HepG2 (cell line): Measurements from ENCODE around the gene CYTH2. TPM values are rescaled to one million over a fixed set of nuclear protein-coding genes. Genes with fewer than 3 reads are reported as not detected.

Experiments used
- ATAC-seq: fragments of 200-7000 bp; cut with Tn5 transposase; 3 replicates; pipeline ENCODE4 v1.9.1; 2020; ENCODE audit warnings: mild to moderate bottlenecking, moderate library complexity
- BruUV-seq: library from RNA; stranded (reverse); fragments of 400-500 nt; replicated peaks from 2 replicates; lab custom pipeline; 2021; lab: Mats Ljungman, UMichigan
- CTCF ChIA-PET: fragments of 300-600 bp; formaldehyde crosslinking; extraction: SDS; loops from one replicate; lab custom pipeline; 2021; ENCODE audit warnings: low total read pairs, inconsistent platforms, low intra/inter-chr PET ratio; lab: Yijun Ruan, JAX
- POLR2A ChIA-PET: fragments of 350-600 bp; sonication (Branson Sonifier 250); formaldehyde crosslinking; loops from one replicate; lab custom pipeline; 2020; ENCODE audit warnings: antibody characterized with exemption, inconsistent platforms; lab: Yijun Ruan, JAX
- DNase-seq: peaks from one replicate; pipeline ENCODE4 v3.0.0-alpha.2; 2015; ENCODE audit warnings: low spot score
- FAIRE-seq: peaks from 3 replicates; lab custom pipeline; 2011; peaks lifted over from hg19 to GRCh38; lab: Jason Lieb, UNC
- H2AFZ ChIP-seq: one replicate; pipeline ENCODE4 v1.6.1; 2011; ENCODE audit warnings: low read length, inconsistent platforms
- H3K27ac ChIP-seq: fragments of 300-600 bp; 3 replicates; pipeline ENCODE4 v1.8.0; 2011; ENCODE audit warnings: mixed run types, mild to moderate bottlenecking, mixed read lengths, low read length, inconsistent platforms; ENCODE audit not compliant: insufficient read depth; ENCODE audit errors: extremely low read length
- H3K27me3 ChIP-seq, 2 experiments: fragments of 200-600 bp in 1 of 2; 2 replicates in 1 of 2; 3 replicates in 1 of 2; pipeline versions ENCODE4 v1.6.0 to v1.8.0; 2011; ENCODE audit warnings: low read length in 2 of 2, mild to moderate bottlenecking in 2 of 2, moderate library complexity in 2 of 2, inconsistent platforms in 1 of 2; ENCODE audit not compliant: insufficient read depth in 2 of 2, control insufficient read depth in 1 of 2
- H3K36me3 ChIP-seq, 2 experiments: fragments of 200-600 bp in 1 of 2; replicated peaks in 1 of 2; 2 replicates in 1 of 2; 3 replicates in 1 of 2; pipeline versions ENCODE4 v1.5.1 to v1.8.0; 2011; ENCODE audit warnings: low read length in 2 of 2, inconsistent platforms in 1 of 2; ENCODE audit not compliant: insufficient read depth in 2 of 2, control insufficient read depth in 1 of 2
- H3K4me1 ChIP-seq: 2 replicates; pipeline ENCODE4 v1.5.1; 2012; ENCODE audit warnings: low read length, inconsistent platforms; ENCODE audit not compliant: insufficient read depth
- H3K4me2 ChIP-seq: 2 replicates; pipeline ENCODE4 v1.6.0; 2011; ENCODE audit warnings: low read depth, low read length, inconsistent platforms
- H3K4me3 ChIP-seq, 3 experiments: fragments of 200-600 bp in 1 of 3; sonication (generic), shearing (Covaris generic) in 1 of 3; replicated peaks in 1 of 3; 2 replicates each; pipeline ENCODE4 v1.5.1; 2011 to 2016; ENCODE audit warnings: low read length in 3 of 3, inconsistent platforms in 2 of 3, low read depth in 2 of 3, mild to moderate bottlenecking in 2 of 3, control low read depth in 1 of 3, mixed read lengths in 1 of 3; ENCODE audit not compliant: insufficient read depth in 1 of 3
- H3K79me2 ChIP-seq: one replicate; pipeline ENCODE4 v1.6.1; 2011; ENCODE audit warnings: low read length, inconsistent platforms; ENCODE audit not compliant: insufficient read depth
- H3K9ac ChIP-seq: 2 replicates; pipeline ENCODE4 v1.6.0; 2011; ENCODE audit warnings: mild to moderate bottlenecking, low read depth, low read length, inconsistent platforms; ENCODE audit not compliant: insufficient read depth
- H3K9me3 ChIP-seq: 2 replicates; pipeline ENCODE4 v1.5.1; 2012; ENCODE audit warnings: mild to moderate bottlenecking, low read length
- H4K20me1 ChIP-seq: 2 replicates; pipeline ENCODE4 v1.6.0; 2011; ENCODE audit warnings: inconsistent platforms, mild to moderate bottlenecking, low read length, moderate library complexity; ENCODE audit not compliant: insufficient read depth
- ARNT ChIP-seq: fragments of 450-650 bp; IDR thresholded peaks from 2 replicates; pipeline ENCODE4 v1.6.1; 2017
- ATF1 ChIP-seq: IDR thresholded peaks from 2 replicates; pipeline ENCODE4 v1.6.1; 2016; ENCODE audit warnings: mild to moderate bottlenecking, control low read depth
- BRCA1 ChIP-seq: sonication (generic); formaldehyde crosslinking; IDR thresholded peaks from 2 replicates; pipeline ENCODE4 v1.4.0; 2020; ENCODE audit warnings: missing genetic modification reagents
- CEBPG ChIP-seq: IDR thresholded peaks from 2 replicates; pipeline ENCODE4 v1.6.1; 2016
- CHD4 ChIP-seq: fragments of 200-600 bp; sonication (generic); IDR thresholded peaks from 2 replicates; pipeline ENCODE4 v1.7.0; 2017; ENCODE audit warnings: mild to moderate bottlenecking, low read length, borderline replicate concordance
- KAT2B ChIP-seq: fragments of 150-350 bp; IDR thresholded peaks from 2 replicates; pipeline ENCODE4 v1.6.1; 2014; ENCODE audit warnings: low read depth, low read length, borderline replicate concordance
- KMT2B ChIP-seq: IDR thresholded peaks from 2 replicates; pipeline ENCODE4 v1.6.1; 2016; ENCODE audit warnings: missing genetic modification reagents, missing compliant biosample characterization
- POLR2A ChIP-seq, 2 experiments: IDR thresholded peaks; 2 replicates each; pipeline ENCODE4 v1.6.1; 2011; ENCODE audit warnings: low read depth in 2 of 2, low read length in 2 of 2, mild to moderate bottlenecking in 1 of 2, moderate library complexity in 1 of 2; ENCODE audit not compliant: insufficient read depth in 1 of 2
- RXRA ChIP-seq: sonication (generic); formaldehyde crosslinking; IDR thresholded peaks from 2 replicates; pipeline ENCODE4 v1.5.1; 2020; ENCODE audit warnings: missing genetic modification reagents
- SOX6 ChIP-seq, 2 experiments: fragments of 450-650 bp in 1 of 2; sonication (generic) in 1 of 2; formaldehyde crosslinking in 1 of 2; IDR thresholded peaks; 2 replicates each; pipeline versions ENCODE4 v1.4.0 to v1.6.1; 2017 to 2020; ENCODE audit warnings: antibody characterized with exemption in 1 of 2, mild to moderate bottlenecking in 1 of 2, missing genetic modification reagents in 1 of 2
- ZNF10 ChIP-seq: sonication (generic); formaldehyde crosslinking; IDR thresholded peaks from 2 replicates; pipeline ENCODE4 v1.4.0; 2020; ENCODE audit warnings: mild to moderate bottlenecking, low read depth, missing genetic modification reagents, borderline replicate concordance
- ZNF557 ChIP-seq: sonication (generic); formaldehyde crosslinking; IDR thresholded peaks from 2 replicates; pipeline ENCODE4 v1.4.0; 2020; ENCODE audit warnings: missing genetic modification reagents
- ZNF589 ChIP-seq: sonication (generic); formaldehyde crosslinking; conservative IDR thresholded peaks from 2 replicates; pipeline ENCODE4 v1.8.0; 2022; ENCODE audit warnings: mild to moderate bottlenecking, moderate library complexity, missing genetic modification reagents
- ZNF605 ChIP-seq: sonication (generic); formaldehyde crosslinking; IDR thresholded peaks from 2 replicates; pipeline ENCODE4 v1.8.0; 2022; ENCODE audit warnings: mild to moderate bottlenecking, missing genetic modification reagents
- ZNF619 ChIP-seq: sonication (generic); formaldehyde crosslinking; IDR thresholded peaks from 2 replicates; pipeline ENCODE4 v1.4.0; 2020; ENCODE audit warnings: mild to moderate bottlenecking, missing genetic modification reagents
- ZNF850 ChIP-seq: sonication (generic); formaldehyde crosslinking; conservative IDR thresholded peaks from 2 replicates; pipeline ENCODE4 v1.9.0; 2021; ENCODE audit warnings: mild to moderate bottlenecking, missing genetic modification reagents
- ZSCAN29 ChIP-seq: sonication (generic); formaldehyde crosslinking; conservative IDR thresholded peaks from 2 replicates; pipeline ENCODE4 v1.4.0; 2020; ENCODE audit warnings: mild to moderate bottlenecking, missing genetic modification reagents
- WGBS: methylation state at CpG from one replicate; pipeline ENCODE4 v1.1.6; 2017; ENCODE audit warnings: low lambda C conversion rate; 5-methylcytosine and 5-hydroxymethylcytosine counted together
- in situ Hi-C: cut with HindIII; loops from 2 replicates; pipeline ENCODE4 v1.10.0; 2017; ENCODE audit warnings: low pct_unique_long_range_greater_than_20kb; ENCODE audit not compliant: extremely low pct_ligation_motif_present
- intact Hi-C: fragments of 100-400 bp; cut with micrococcal nuclease; formaldehyde crosslinking; loops from one replicate; pipeline ENCODE4 v1.10.0; 2022; ENCODE audit not compliant: unreplicated experiment
- polyA plus RNA-seq, 8 experiments: library from polyadenylated mRNA; depleted of rRNA in 3 of 8; stranded (reverse) in 7 of 8; unstranded in 1 of 8; fragments of >200 nt; fragmentation: Illumina TruSeq in 4 of 8; extraction: Trizol in 4 of 8; gene quantifications; 2 replicates each; pipeline versions ENCODE4 v1.2.1 to v1.2.3, GENCODE V29; 2011 to 2016; ENCODE audit warnings: low read depth in 4 of 8, missing spikeins in 1 of 8, mixed read lengths in 1 of 8; ENCODE audit not compliant: insufficient read depth in 1 of 8
- total RNA-seq, 5 experiments: library from RNA; depleted of rRNA; stranded (reverse); fragments of >200 nt; fragmentation: Illumina TruSeq; extraction: Trizol; gene quantifications; 2 replicates each; pipeline ENCODE4 v1.2.3, GENCODE V29; 2016; ENCODE audit warnings: low read depth in 1 of 5
- TF ChIP-seq, protein P1 (sequence below): IDR thresholded peaks from 2 replicates; pipeline ENCODE4 v1.6.1; 2016; ENCODE audit warnings: missing biosample characterization, missing genetic modification reagents, low read depth
- TF ChIP-seq, protein P2 (sequence below): sonication (generic); formaldehyde crosslinking; IDR thresholded peaks from 2 replicates; pipeline ENCODE4 v1.9.0; 2022; ENCODE audit warnings: missing genetic modification reagents, mild to moderate bottlenecking, borderline replicate concordance

CYTH2 gene
- total and polyA plus RNA-seq, 2 of the 13 experiments (the other 11 are each of a cell fraction or from before 2014, with no cell fraction given): 16.5 to 39.3 TPM

DNA sequence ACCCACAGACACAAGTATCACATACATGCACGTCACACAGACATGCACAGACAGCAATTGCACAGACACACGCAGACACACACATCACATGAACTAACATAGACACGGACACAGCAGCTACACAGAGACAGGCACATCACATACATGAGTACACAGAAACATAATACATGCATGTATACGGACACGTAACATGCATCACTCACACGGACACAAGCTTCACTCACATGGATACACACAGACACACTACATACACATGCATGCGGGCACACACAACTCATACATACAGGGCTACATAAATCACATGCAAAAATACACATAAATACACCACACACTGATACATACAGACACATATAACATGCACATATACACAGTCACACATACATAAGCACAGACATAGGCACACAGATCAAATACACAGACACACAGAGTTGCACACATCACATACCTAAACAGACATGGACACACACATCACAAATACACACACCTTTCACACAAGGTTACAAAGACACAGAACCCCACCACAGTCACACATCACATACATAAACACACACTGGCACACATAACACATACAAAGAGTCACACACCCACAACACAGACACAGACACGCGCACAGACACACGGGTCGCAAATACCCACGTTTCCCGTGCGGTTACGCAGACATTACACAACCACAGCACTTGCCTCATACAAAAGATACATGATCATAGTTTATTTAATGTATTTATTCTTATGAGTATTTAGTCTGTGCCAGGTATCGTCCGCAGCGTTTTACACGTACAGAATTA, 43.5 kb downstream of the CYTH2 start (continued):
- 0 out of 2 replicates have a peak, but pooled peaks have one; percentile 13 for TF ChIP-seq ZNF589 (CRISPR knock-in tag)
- TF ChIP-seq ARNT: no peak
- TF ChIP-seq CHD4: no peak

DNA sequence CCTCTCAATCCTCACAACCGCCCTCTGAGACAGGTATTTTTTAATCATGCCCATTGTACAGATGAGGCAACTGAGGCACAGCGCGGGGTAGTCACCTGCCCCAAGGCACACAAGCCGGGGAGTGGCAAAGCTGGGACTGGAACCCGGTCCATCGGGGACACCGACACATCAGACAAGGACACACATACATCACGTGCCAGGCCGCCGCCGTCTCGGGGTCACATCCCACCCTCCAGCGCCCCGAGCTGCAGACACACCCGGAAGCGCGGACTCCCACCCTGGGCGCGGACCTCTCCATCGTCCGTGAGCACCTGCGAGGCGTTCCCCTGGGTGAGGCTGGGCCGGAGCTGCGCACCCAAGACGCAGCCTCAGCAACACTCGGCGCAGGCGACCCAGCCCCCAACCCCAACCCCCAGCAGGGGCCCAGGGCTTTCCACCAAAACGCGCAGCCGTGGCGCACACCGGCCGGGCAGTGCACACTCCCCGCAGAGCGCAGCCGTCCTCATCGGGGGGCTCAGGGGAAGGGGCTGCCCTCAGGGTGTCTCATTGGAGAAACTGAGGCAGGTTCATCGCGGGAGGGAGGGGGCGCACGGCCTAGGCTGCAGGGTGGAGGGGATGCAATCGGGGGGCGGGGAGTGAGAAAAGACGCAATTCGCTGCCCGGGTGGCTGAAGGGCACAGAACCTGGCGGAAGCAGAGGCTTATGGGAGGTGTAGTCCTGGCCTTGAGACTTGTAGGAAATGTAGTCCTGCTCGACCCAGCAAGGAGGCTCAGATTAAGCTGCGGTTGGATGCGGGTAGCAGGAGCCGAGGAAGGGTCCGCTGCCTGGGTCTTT, 44.3 kb downstream of the CYTH2 start:
- BruUV-seq: no TSS peak
- H3K27ac ChIP-seq: no peak overlapping the region
- in situ Hi-C loops: no loop called here
- 0 out of 2 replicates have a peak, but pooled peaks have one; percentile 20 for TF ChIP-seq ZNF605 (CRISPR knock-in tag)
- TF ChIP-seq, protein P1, sequence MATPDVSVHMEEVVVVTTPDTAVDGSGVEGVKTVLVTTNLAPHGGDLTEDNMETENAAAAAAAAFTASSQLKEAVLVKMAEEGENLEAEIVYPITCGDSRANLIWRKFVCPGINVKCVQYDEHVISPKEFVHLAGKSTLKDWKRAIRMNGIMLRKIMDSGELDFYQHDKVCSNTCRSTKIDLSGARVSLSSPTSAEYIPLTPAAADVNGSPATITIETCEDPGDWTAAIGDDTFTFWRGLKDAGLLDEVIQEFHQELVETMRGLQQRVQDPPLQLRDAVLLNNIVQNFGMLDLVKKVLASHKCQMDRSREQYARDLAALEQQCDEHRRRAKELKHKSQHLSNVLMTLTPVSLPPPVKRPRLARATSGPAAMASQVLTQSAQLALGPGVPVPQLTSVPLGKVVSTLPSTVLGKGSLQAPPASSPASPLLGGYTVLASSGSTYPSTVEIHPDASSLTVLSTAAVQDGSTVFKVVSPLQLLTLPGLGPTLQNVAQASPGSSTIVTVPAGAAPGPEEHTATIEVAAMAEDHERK: no peak
- no peak for TF ChIP-seq BRCA1
- no peak for TF ChIP-seq KAT2B
- no peak for TF ChIP-seq POLR2A (IDR thresholded peaks at IDR 0.05; ENCODE audit: insufficient read depth in 1 of 2, low read depth in 2 of 2, low read length in 2 of 2)
- no peak for TF ChIP-seq ZNF10 (CRISPR knock-in tag)
- 0 out of 2 replicates have a peak, but pooled peaks have one; percentile 15 for TF ChIP-seq CEBPG (CRISPR knock-in tag)
- TF ChIP-seq ATF1 (CRISPR knock-in tag): no peak
- TF ChIP-seq, protein P2, sequence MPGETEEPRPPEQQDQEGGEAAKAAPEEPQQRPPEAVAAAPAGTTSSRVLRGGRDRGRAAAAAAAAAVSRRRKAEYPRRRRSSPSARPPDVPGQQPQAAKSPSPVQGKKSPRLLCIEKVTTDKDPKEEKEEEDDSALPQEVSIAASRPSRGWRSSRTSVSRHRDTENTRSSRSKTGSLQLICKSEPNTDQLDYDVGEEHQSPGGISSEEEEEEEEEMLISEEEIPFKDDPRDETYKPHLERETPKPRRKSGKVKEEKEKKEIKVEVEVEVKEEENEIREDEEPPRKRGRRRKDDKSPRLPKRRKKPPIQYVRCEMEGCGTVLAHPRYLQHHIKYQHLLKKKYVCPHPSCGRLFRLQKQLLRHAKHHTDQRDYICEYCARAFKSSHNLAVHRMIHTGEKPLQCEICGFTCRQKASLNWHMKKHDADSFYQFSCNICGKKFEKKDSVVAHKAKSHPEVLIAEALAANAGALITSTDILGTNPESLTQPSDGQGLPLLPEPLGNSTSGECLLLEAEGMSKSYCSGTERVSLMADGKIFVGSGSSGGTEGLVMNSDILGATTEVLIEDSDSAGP (CRISPR knock-in tag): no peak; the same call in 1 of the 2 replicates
- no peak for TF ChIP-seq ZNF557 (CRISPR knock-in tag)
- 0 out of 2 replicates have a peak, but pooled peaks have one; percentile 9 for TF ChIP-seq RXRA
- no peak for TF ChIP-seq SOX6 (IDR thresholded peaks at IDR 0.05)
- no peak for TF ChIP-seq SOX6 (CRISPR knock-in tag; IDR thresholded peaks at IDR 0.05)
- TF ChIP-seq ZNF850: no peak
- TF ChIP-seq KMT2B: no peak
- TF ChIP-seq ZNF619 (CRISPR knock-in tag): no peak
- no peak for TF ChIP-seq ZSCAN29

More for the DNA sequence above, 44.3 kb downstream of the CYTH2 start:
- DNase-seq (peak; percentile 58), FAIRE-seq (peak; percentile 81), ATAC-seq (peak; percentile 83)
- whole genome bisulfite sequencing: 6% methylated on average over 20 of the region's 54 CpGs
- Histone ChIP-seq H2AFZ (no peak overlapping the region), H3K36me3 (no peaks in the 10 kb centered on the region), H3K4me3 (peak overlapping the region; percentile 68 to 84 (median 72)), H3K4me1 (peaks cover 30% of the 10 kb centered on the region), H3K4me2 (peak overlapping the region; percentile 84), H4K20me1 (no peaks in the 10 kb centered on the region), H3K9ac (no peak overlapping the region), H3K27me3 (peaks cover 6 to 30% of the 10 kb centered on the region in 2 experiments; a peak in 4 of 5 replicates), H3K79me2 (no peaks in the 10 kb centered on the region), H3K9me3 (no peaks in the 10 kb centered on the region)
- CTCF ChIA-PET: no interaction called here
- intact Hi-C loops: no loop called here
- POLR2A ChIA-PET: interaction anchor here (0.9 to 1.0 kb wide), 2 partner anchors 11 to 45 kb away, joined by 3 to 4 read pairs; no protein-coding TSS in a partner anchor
